Omental fat pad (tissue), 4 donors: Measurements from ENCODE around the gene MAEA. TPM values are rescaled to one million over a fixed set of nuclear protein-coding genes. Genes with fewer than 3 reads are reported as not detected.

Experiments
- ATAC-seq: fragments of 150-250 bp; one replicate; pipeline ENCODE4 v1.9.1; 2016; ENCODE audit warnings: mild to moderate bottlenecking, moderate library complexity; ENCODE audit not compliant: low FRiP score
- DNase-seq: peaks from one replicate; pipeline ENCODE4 v3.0.0-alpha.2; 2019; ENCODE audit warnings: low spot score
- CTCF ChIP-seq, 3 donors: fragments of 450-650 bp; IDR thresholded peaks; one replicate each; pipeline ENCODE4 v1.5.1; 2016 to 2017; ENCODE audit warnings: antibody characterized with exemption in 3 of 3, mild to moderate bottlenecking in 3 of 3, moderate library complexity in 2 of 3
- total RNA-seq, 4 donors: library from RNA; depleted of rRNA; stranded (reverse); fragments of >200 nt; gene quantifications; one replicate each; pipeline ENCODE4 v1.1.0, GENCODE V29; 2016

MAEA gene
- total RNA-seq, 4 donors from 2014 or later, result 38.8 to 71.2 (median 51.8) TPM

GRCh38 chr4:1293531-1293941 lies 3.8 kb downstream of the MAEA start:
- no peak for DNase-seq
- no peak for TF ChIP-seq CTCF (IDR thresholded peaks at IDR 0.05)
- ATAC-seq, result no peak

GRCh38 chr4:1293991-1294390 lies 4.3 kb downstream of the MAEA start:
- ATAC-seq (no peak), DNase-seq (no peak)
- TF ChIP-seq CTCF (IDR thresholded peaks at IDR 0.05), result no peak

- no peak for TF ChIP-seq CTCF (IDR thresholded peaks at IDR 0.05)
- DNase-seq, result no peak
- no peak for ATAC-seq
These were observed 4.7 kb downstream of the MAEA start for GRCh38 chr4:1294424-1294823.

- no peak for TF ChIP-seq CTCF (IDR thresholded peaks at IDR 0.05)
- ATAC-seq, result no peak
- DNase-seq, result no peak
These were observed 5.2 kb downstream of the MAEA start for GRCh38 chr4:1294891-1295290.

GRCh38 chr4:1295405-1296055 lies 5.8 kb downstream of the MAEA start:
- DNase-seq (no peak), ATAC-seq (no peak)
- no peak for TF ChIP-seq CTCF (IDR thresholded peaks at IDR 0.05)

GRCh38 chr4:1296324-1297022 lies 6.8 kb downstream of the MAEA start:
- DNase-seq, result no peak
- TF ChIP-seq CTCF (IDR thresholded peaks at IDR 0.05), result no peak
- ATAC-seq, result no peak

- DNase-seq (no peak), ATAC-seq (no peak)
- TF ChIP-seq CTCF (IDR thresholded peaks at IDR 0.05), result no peak
These were observed 7.3 kb downstream of the MAEA start for GRCh38 chr4:1297023-1297395.
